NCI-H1092 (cell line): ENCODE measurements around the gene RAB11A.
A peak's percentile ranks its signal among the peaks of the same experiment; 100 is the strongest.

Experiments used
- DNase-seq: peaks from one replicate; lab custom pipeline; 2025; lab: John Stamatoyannopoulos, UW

The RAB11A gene

GRCh38 chr15:65917936-65918335 lies 48.6 kb downstream of the RAB11A start:
- DNase-seq, result no peak

GRCh38 chr15:65918357-65918920 lies 49.1 kb downstream of the RAB11A start:
- DNase-seq, result no peak

- no peak for DNase-seq
Measured at GRCh38 chr15:65918945-65919344, 49.7 kb downstream of the RAB11A start.

GRCh38 chr15:65919353-65919752 lies 50.1 kb downstream of the RAB11A start:
- DNase-seq, result no peak

GRCh38 chr15:65920121-65920520 lies 50.8 kb downstream of the RAB11A start:
- no peak for DNase-seq

- no peak for DNase-seq
Measured at GRCh38 chr15:65920825-65921309, 51.6 kb downstream of the RAB11A start.

GRCh38 chr15:65921780-65922179 lies 52.5 kb downstream of the RAB11A start:
- no peak for DNase-seq

GRCh38 chr15:65922621-65923020 lies 53.3 kb downstream of the RAB11A start:
- DNase-seq, result no peak

- no peak for DNase-seq
Measured at GRCh38 chr15:65923264-65923663, 54.0 kb downstream of the RAB11A start.

GRCh38 chr15:65924004-65924403 lies 54.7 kb downstream of the RAB11A start:
- no peak for DNase-seq

GRCh38 chr15:65925338-65925737 lies 56.0 kb downstream of the RAB11A start:
- no peak for DNase-seq

GRCh38 chr15:65926459-65926858 lies 57.2 kb downstream of the RAB11A start:
- no peak for DNase-seq

GRCh38 chr15:65926899-65927298 lies 57.6 kb downstream of the RAB11A start:
- no peak for DNase-seq

GRCh38 chr15:65927545-65927944 lies 58.3 kb downstream of the RAB11A start:
- no peak for DNase-seq

GRCh38 chr15:65929573-65929972 lies 60.3 kb downstream of the RAB11A start:
- no peak for DNase-seq

GRCh38 chr15:65930134-65930533 lies 60.8 kb downstream of the RAB11A start:
- no peak for DNase-seq

GRCh38 chr15:65931221-65931620 lies 61.9 kb downstream of the RAB11A start:
- no peak for DNase-seq

GRCh38 chr15:65935391-65935790 lies 66.1 kb downstream of the RAB11A start:
- no peak for DNase-seq

GRCh38 chr15:65936282-65936681 lies 67.0 kb downstream of the RAB11A start:
- peak; percentile 50 for DNase-seq

- peak; percentile 11 for DNase-seq
Measured at GRCh38 chr15:65937054-65937453, 67.8 kb downstream of the RAB11A start.

- peak; percentile 85 for DNase-seq
Measured at GRCh38 chr15:65937476-65937875, 68.2 kb downstream of the RAB11A start.

GRCh38 chr15:65938604-65939003 lies 69.3 kb downstream of the RAB11A start:
- no peak for DNase-seq

GRCh38 chr15:65939901-65940617 lies 70.8 kb downstream of the RAB11A start:
- DNase-seq, result peak; percentile 75

GRCh38 chr15:65940618-65940909 lies 71.3 kb downstream of the RAB11A start:
- DNase-seq, result no peak
